GM12878 (cell line): ENCODE measurements around the gene DHRS12. TPM values are rescaled to one million over a fixed set of nuclear protein-coding genes. Genes with fewer than 3 reads are reported as not detected.

Experiments
- CBX3 ChIP-seq: fragments of 200-600 bp; sonication (generic); IDR thresholded peaks from 2 replicates; pipeline ENCODE4 v1.6.1; 2016; ENCODE audit warnings: low read depth, borderline replicate concordance
- CEBPZ ChIP-seq: fragments of 150-350 bp; IDR thresholded peaks from 2 replicates; pipeline ENCODE4 v1.6.1; 2016; ENCODE audit warnings: low read depth, low read length
- CHD2 ChIP-seq: IDR thresholded peaks from 2 replicates; pipeline ENCODE4 v1.6.1; 2011; ENCODE audit warnings: low read depth, low read length, improper control_type of control experiment, borderline replicate concordance
- CREB1 ChIP-seq: IDR thresholded peaks from 2 replicates; pipeline ENCODE4 v1.6.1; 2012; ENCODE audit warnings: low read depth, mild to moderate bottlenecking, inconsistent platforms
- CUX1 ChIP-seq: IDR thresholded peaks from 2 replicates; pipeline ENCODE4 v1.6.1; 2012; ENCODE audit warnings: improper control_type of control experiment, low read depth, low read length; ENCODE audit not compliant: insufficient replicate concordance
- IKZF1 ChIP-seq: fragments of 450-650 bp; conservative IDR thresholded peaks from 2 replicates; pipeline ENCODE4 v1.6.1; 2017; ENCODE audit warnings: antibody characterized with exemption, mild to moderate bottlenecking
- JUND ChIP-seq: IDR thresholded peaks from 2 replicates; pipeline ENCODE4 v1.6.1; 2012; ENCODE audit warnings: low read depth, mild to moderate bottlenecking, low read length, improper control_type of control experiment, moderate library complexity
- RB1 ChIP-seq: fragments of 450-650 bp; formaldehyde crosslinking; IDR thresholded peaks from 2 replicates; pipeline ENCODE4 v1.6.1; 2017; ENCODE audit warnings: mild to moderate bottlenecking, borderline replicate concordance
- RUNX3 ChIP-seq: IDR thresholded peaks from 2 replicates; pipeline ENCODE4 v1.6.1; 2012; ENCODE audit warnings: low read length, inconsistent platforms
- SKIL ChIP-seq: fragments of 450-650 bp; IDR thresholded peaks from 2 replicates; pipeline ENCODE4 v1.6.1; 2017; ENCODE audit warnings: mild to moderate bottlenecking, low read depth, inconsistent platforms; ENCODE audit not compliant: poor library complexity, severe bottlenecking
- SP1 ChIP-seq: IDR thresholded peaks from one replicate; pipeline ENCODE4 v1.6.1; 2011; ENCODE audit warnings: low read depth, low read length
- STAT3 ChIP-seq: IDR thresholded peaks from 2 replicates; pipeline ENCODE4 v1.6.1; 2011; ENCODE audit warnings: low read depth, low read length, improper control_type of control experiment
- ZBTB11 ChIP-seq: fragments of 450-650 bp; formaldehyde crosslinking; IDR thresholded peaks from 2 replicates; pipeline ENCODE4 v1.5.0; 2022; ENCODE audit warnings: mild to moderate bottlenecking, missing genetic modification characterization
- ZNF207 ChIP-seq: fragments of 450-650 bp; IDR thresholded peaks from 2 replicates; pipeline ENCODE4 v1.6.1; 2014; ENCODE audit warnings: antibody characterized with exemption, mild to moderate bottlenecking, borderline replicate concordance
- ZNF217 ChIP-seq: fragments of 450-650 bp; IDR thresholded peaks from 2 replicates; pipeline ENCODE4 v1.6.1; 2017; ENCODE audit warnings: antibody characterized with exemption, mild to moderate bottlenecking
- polyA plus RNA-seq, 11 experiments: library from polyadenylated mRNA; depleted of rRNA in 4 of 11; unstranded in 6 of 11; stranded (reverse) in 5 of 11; fragments of >200 nt; fragmentation: Nextera tagmentation in 4 of 11; fragmentation: Illumina TruSeq in 1 of 11; extraction: Ambion mirVana in 4 of 11; extraction: Trizol in 1 of 11; gene quantifications; 1 replicate in 1 of 11; 2 replicates in 10 of 11; pipeline versions ENCODE4 v1.2.1 to v1.2.3, GENCODE V29; 2011 to 2016; ENCODE audit warnings: inconsistent platforms in 2 of 11, missing spikeins in 2 of 11, low read depth in 1 of 11
- total RNA-seq, 4 experiments: library from RNA; depleted of rRNA in 3 of 4; stranded (reverse); fragments of >200 nt in 3 of 4; fragmentation: Illumina TruSeq in 1 of 4; extraction: Trizol in 1 of 4; gene quantifications; 2 replicates each; pipeline versions ENCODE4 v1.2.1 to v1.2.3, GENCODE V29; 2013 to 2021

The DHRS12 gene
- total and polyA plus RNA-seq, 10 of the 15 experiments (the other 5 are each of a cell fraction or from before 2014, with no cell fraction given): 2.9 to 11.3 (median 8.2) TPM

GRCh38 chr13:51793570-51794271, 10.2 kb downstream of the DHRS12 start (continued):
- no peak for TF ChIP-seq CUX1
- TF ChIP-seq CREB1: no peak; the same call in 1 of the 2 replicates
- no peak for TF ChIP-seq CEBPZ
- TF ChIP-seq ZBTB11 (CRISPR knock-in tag): no peak
- TF ChIP-seq STAT3: no peak
- TF ChIP-seq SP1: peak; percentile 21
- TF ChIP-seq RB1: no peak
- TF ChIP-seq SKIL: peak; percentile 54
- TF ChIP-seq CBX3: no peak
- TF ChIP-seq IKZF1: peak; percentile 72
- TF ChIP-seq JUND: no peak
- TF ChIP-seq CHD2: no peak
- TF ChIP-seq RUNX3: peak; percentile 84
- no peak for TF ChIP-seq ZNF217
- TF ChIP-seq ZNF207: no peak
